GM19351 (cell line): ENCODE data around the gene PCDHB11.
"Not testable (repeated sequence)": the region's sequence is repeated elsewhere in the genome, so short reads cannot be mapped to it uniquely, and the experiment has no call there.

Experiments
- ATAC-seq: cut with Tn5 transposase; IDR thresholded peaks from one replicate; pipeline ENCODE4 v1.9.1; 2021; ENCODE audit warnings: mild to moderate bottlenecking, moderate library complexity; ENCODE audit not compliant: unreplicated experiment

Gene PCDHB11

GRCh38 chr5:141184117-141184855 is 15.1 kb upstream of the PCDHB11 start:
- ATAC-seq: not testable (repeated sequence)

GRCh38 chr5:141186897-141187512 is 12.4 kb upstream of the PCDHB11 start, which contains the start of gene PCDHB9:
Gene PCDHB9, plus strand, starts transcription at chr5:141187161. Its CDS starts 158 bp downstream, at chr5:141187319.
- no peak for ATAC-seq

GRCh38 chr5:141188682-141189081 is 10.7 kb upstream of the PCDHB11 start:
- not testable (repeated sequence) for ATAC-seq

- ATAC-seq: not testable (repeated sequence)
Measured at GRCh38 chr5:141189131-141189530, 10.3 kb upstream of the PCDHB11 start.

GRCh38 chr5:141192110-141192725 is 7.2 kb upstream of the PCDHB11 start, which contains the start of gene PCDHB10:
Gene PCDHB10, plus strand, starts transcription at chr5:141192353. Its CDS starts 200 bp downstream, at chr5:141192553.
- ATAC-seq: no peak

- ATAC-seq: not testable (repeated sequence)
Measured at GRCh38 chr5:141194332-141194731, 5.1 kb upstream of the PCDHB11 start.

GRCh38 chr5:141196363-141196762 is 3.1 kb upstream of the PCDHB11 start:
- ATAC-seq: no peak

GRCh38 chr5:141201126-141201525 is 1.7 kb downstream of the PCDHB11 start:
- ATAC-seq: not testable (repeated sequence)

GRCh38 chr5:141201646-141202045 is 2.2 kb downstream of the PCDHB11 start:
- not testable (repeated sequence) for ATAC-seq

- no peak for ATAC-seq
Measured at GRCh38 chr5:141208478-141208877, 9.1 kb downstream of the PCDHB11 start, which contains the start of gene PCDHB12. Gene PCDHB12, plus strand, starts transcription at chr5:141208719. Its CDS starts 189 bp downstream, at chr5:141208908.

- not testable (repeated sequence) for ATAC-seq
Measured at GRCh38 chr5:141210281-141210680, 10.9 kb downstream of the PCDHB11 start.

GRCh38 chr5:141210849-141211248 is 11.4 kb downstream of the PCDHB11 start:
- not testable (repeated sequence) for ATAC-seq

- not testable (repeated sequence) for ATAC-seq
Measured at GRCh38 chr5:141213656-141214339, 14.4 kb downstream of the PCDHB11 start, which contains the start of gene PCDHB13. Gene PCDHB13, plus strand, starts transcription at chr5:141213919. Its CDS starts 205 bp downstream, at chr5:141214124.

GRCh38 chr5:141214583-141214982 is 15.2 kb downstream of the PCDHB11 start:
- ATAC-seq: not testable (repeated sequence)

- not testable (repeated sequence) for ATAC-seq
Measured at GRCh38 chr5:141215504-141215903, 16.1 kb downstream of the PCDHB11 start.

- not testable (repeated sequence) for ATAC-seq
Measured at GRCh38 chr5:141216035-141216434, 16.6 kb downstream of the PCDHB11 start.

- ATAC-seq: no peak
Measured at GRCh38 chr5:141223112-141223783, 23.8 kb downstream of the PCDHB11 start, which contains the start of gene PCDHB14. Gene PCDHB14, plus strand, starts transcription at chr5:141223343. Its CDS starts 163 bp downstream, at chr5:141223506.

GRCh38 chr5:141224844-141225243 is 25.4 kb downstream of the PCDHB11 start:
- ATAC-seq: not testable (repeated sequence)

- ATAC-seq: not testable (repeated sequence)
Measured at GRCh38 chr5:141225421-141225820, 26.0 kb downstream of the PCDHB11 start.

GRCh38 chr5:141234109-141234667 is 34.8 kb downstream of the PCDHB11 start:
- no peak for ATAC-seq
